Panc1 (cell line): Measurements from ENCODE around the gene LRP5. TPM values are rescaled to one million over a fixed set of nuclear protein-coding genes. Genes with fewer than 3 reads are reported as not detected.

ENCODE experiments used
- ATAC-seq: fragments of 200-7000 bp; cut with Tn5 transposase; 2 replicates; pipeline ENCODE4 v1.9.1; 2020; ENCODE audit warnings: mild to moderate bottlenecking, moderate library complexity
- BruUV-seq: library from RNA; stranded (reverse); fragments of 400-500 nt; replicated peaks from 2 replicates; lab custom pipeline; 2021; lab: Mats Ljungman, UMichigan
- CTCF ChIA-PET: fragments of 300-600 bp; sonication (Branson Sonifier 250); formaldehyde crosslinking; loops from one replicate; lab custom pipeline; 2022; ENCODE audit warnings: antibody characterized with exemption; lab: Charles Lee
- POLR2A ChIA-PET: fragments of 300-600 bp; sonication (Branson Sonifier 250); formaldehyde crosslinking; loops from one replicate; lab custom pipeline; 2022; ENCODE audit warnings: antibody characterized with exemption; lab: Charles Lee
- DNase-seq: peaks from one replicate; pipeline ENCODE4 v3.0.0-alpha.2; 2010; ENCODE audit warnings: low read depth, low spot score
- H3K27ac ChIP-seq: 2 replicates; pipeline ENCODE4 v1.5.1; 2011; ENCODE audit warnings: mild to moderate bottlenecking, low read length, inconsistent platforms
- H3K27me3 ChIP-seq: fragments of 200-500 bp; sonication (Bioruptor generic); 2 replicates; pipeline ENCODE4 v1.6.0; 2014; ENCODE audit warnings: low read length, inconsistent platforms; ENCODE audit not compliant: control insufficient read depth, insufficient read depth
- H3K36me3 ChIP-seq: fragments of 200-500 bp; sonication (Bioruptor generic); 2 replicates; pipeline ENCODE4 v1.5.1; 2014; ENCODE audit warnings: inconsistent platforms, mild to moderate bottlenecking, low read length, moderate library complexity; ENCODE audit not compliant: control insufficient read depth, insufficient read depth
- H3K4me1 ChIP-seq: 2 replicates; pipeline ENCODE4 v1.5.1; 2011; ENCODE audit warnings: inconsistent platforms, mild to moderate bottlenecking, low read length, moderate library complexity; ENCODE audit not compliant: control insufficient read depth, insufficient read depth
- H3K4me3 ChIP-seq, 2 experiments: 2 replicates each; pipeline ENCODE4 v1.5.1; 2011 to 2012; ENCODE audit warnings: low read depth in 2 of 2, low read length in 2 of 2, mild to moderate bottlenecking in 2 of 2, inconsistent platforms in 1 of 2, moderate library complexity in 1 of 2
- H3K9me3 ChIP-seq: fragments of 200-500 bp; sonication (Bioruptor generic); 2 replicates; pipeline ENCODE4 v1.5.1; 2014; ENCODE audit warnings: low read depth, mild to moderate bottlenecking, inconsistent platforms, low read length, moderate library complexity; ENCODE audit not compliant: control insufficient read depth, insufficient read depth
- POLR2AphosphoS5 ChIP-seq: IDR thresholded peaks from 2 replicates; pipeline ENCODE4 v1.6.1; 2012; ENCODE audit warnings: mild to moderate bottlenecking, low read depth, low read length, moderate library complexity
- SIN3A ChIP-seq: IDR thresholded peaks from 2 replicates; pipeline ENCODE4 v1.6.1; 2012; ENCODE audit warnings: low read depth, mild to moderate bottlenecking, low read length, moderate library complexity, borderline replicate concordance; ENCODE audit not compliant: insufficient read depth
- TCF7L2 ChIP-seq: IDR thresholded peaks from 2 replicates; pipeline ENCODE4 v1.6.1; 2011; ENCODE audit warnings: mild to moderate bottlenecking, low read depth, low read length, inconsistent platforms
- in situ Hi-C: cut with HindIII; loops from 2 replicates; pipeline ENCODE4 v1.10.0; 2016; ENCODE audit warnings: low sequenced_read_pairs, low pct_unique_long_range_greater_than_20kb
- intact Hi-C: fragments of 100-400 bp; cut with micrococcal nuclease; formaldehyde crosslinking; loops from one replicate; pipeline ENCODE4 v1.10.0; 2022; ENCODE audit not compliant: unreplicated experiment
- total RNA-seq: library from RNA; stranded (reverse); gene quantifications from one replicate; pipeline ENCODE4 v1.2.1, GENCODE V29; 2021; ENCODE audit not compliant: unreplicated experiment
- TF ChIP-seq, protein P1 (sequence below): fragments of 450-650 bp; IDR thresholded peaks from 2 replicates; pipeline ENCODE4 v1.5.1; 2017; ENCODE audit warnings: mild to moderate bottlenecking
- TF ChIP-seq, protein P2 (sequence below), 2 experiments: IDR thresholded peaks; 2 replicates each; pipeline ENCODE4 v1.6.1; 2011 to 2012; ENCODE audit warnings: low read depth in 2 of 2, control low read depth in 1 of 2, low read length in 1 of 2, mild to moderate bottlenecking in 1 of 2, moderate library complexity in 1 of 2; ENCODE audit not compliant: insufficient read depth in 1 of 2

LRP5 gene
- total RNA-seq, 1 experiment from 2014 or later, result 171 TPM

DNA sequence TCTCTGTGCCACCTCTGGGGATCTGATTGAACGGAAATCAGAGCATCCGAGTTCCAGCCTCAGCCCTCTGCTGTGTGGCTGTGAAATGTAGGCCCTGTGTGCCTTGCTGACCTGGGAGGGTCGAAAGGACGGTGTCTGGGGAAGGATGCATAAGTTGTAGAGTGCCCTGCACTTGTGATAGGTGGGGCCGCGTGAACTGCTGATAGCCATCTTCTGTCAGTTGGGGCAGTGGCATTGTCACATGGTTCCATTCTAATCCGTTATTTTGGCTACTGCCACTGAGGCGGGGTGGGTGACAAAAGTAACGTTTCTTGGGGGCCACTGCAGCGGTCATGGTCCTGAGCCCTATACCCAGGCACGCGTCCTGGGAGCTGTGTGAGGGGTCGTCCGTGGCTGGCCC is 63.4 kb downstream of the LRP5 start:
- DNase-seq (no peak), ATAC-seq (no peak)
- intact Hi-C loops, result no loop called here
- POLR2A ChIA-PET, result no interaction called here
- in situ Hi-C loops, result no loop called here
- no peaks in the 10 kb centered on the region for H3K9me3 ChIP-seq
- no TSS peak for BruUV-seq
- CTCF ChIA-PET, result interaction anchor here (0.7 kb wide), 1 partner anchor 125 kb away, joined by 7 read pairs; no protein-coding TSS in a partner anchor
- H3K4me1 ChIP-seq, result peaks cover 86% of the 10 kb centered on the region
- no peaks in the 10 kb centered on the region for H3K36me3 ChIP-seq
- peak overlapping the region; percentile 48 for H3K27ac ChIP-seq
- TF ChIP-seq POLR2AphosphoS5 (no peak), SIN3A (no peak), TCF7L2 (no peak)
- TF ChIP-seq, protein P1, sequence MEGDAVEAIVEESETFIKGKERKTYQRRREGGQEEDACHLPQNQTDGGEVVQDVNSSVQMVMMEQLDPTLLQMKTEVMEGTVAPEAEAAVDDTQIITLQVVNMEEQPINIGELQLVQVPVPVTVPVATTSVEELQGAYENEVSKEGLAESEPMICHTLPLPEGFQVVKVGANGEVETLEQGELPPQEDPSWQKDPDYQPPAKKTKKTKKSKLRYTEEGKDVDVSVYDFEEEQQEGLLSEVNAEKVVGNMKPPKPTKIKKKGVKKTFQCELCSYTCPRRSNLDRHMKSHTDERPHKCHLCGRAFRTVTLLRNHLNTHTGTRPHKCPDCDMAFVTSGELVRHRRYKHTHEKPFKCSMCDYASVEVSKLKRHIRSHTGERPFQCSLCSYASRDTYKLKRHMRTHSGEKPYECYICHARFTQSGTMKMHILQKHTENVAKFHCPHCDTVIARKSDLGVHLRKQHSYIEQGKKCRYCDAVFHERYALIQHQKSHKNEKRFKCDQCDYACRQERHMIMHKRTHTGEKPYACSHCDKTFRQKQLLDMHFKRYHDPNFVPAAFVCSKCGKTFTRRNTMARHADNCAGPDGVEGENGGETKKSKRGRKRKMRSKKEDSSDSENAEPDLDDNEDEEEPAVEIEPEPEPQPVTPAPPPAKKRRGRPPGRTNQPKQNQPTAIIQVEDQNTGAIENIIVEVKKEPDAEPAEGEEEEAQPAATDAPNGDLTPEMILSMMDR, result no peak
- TF ChIP-seq, protein P2, sequence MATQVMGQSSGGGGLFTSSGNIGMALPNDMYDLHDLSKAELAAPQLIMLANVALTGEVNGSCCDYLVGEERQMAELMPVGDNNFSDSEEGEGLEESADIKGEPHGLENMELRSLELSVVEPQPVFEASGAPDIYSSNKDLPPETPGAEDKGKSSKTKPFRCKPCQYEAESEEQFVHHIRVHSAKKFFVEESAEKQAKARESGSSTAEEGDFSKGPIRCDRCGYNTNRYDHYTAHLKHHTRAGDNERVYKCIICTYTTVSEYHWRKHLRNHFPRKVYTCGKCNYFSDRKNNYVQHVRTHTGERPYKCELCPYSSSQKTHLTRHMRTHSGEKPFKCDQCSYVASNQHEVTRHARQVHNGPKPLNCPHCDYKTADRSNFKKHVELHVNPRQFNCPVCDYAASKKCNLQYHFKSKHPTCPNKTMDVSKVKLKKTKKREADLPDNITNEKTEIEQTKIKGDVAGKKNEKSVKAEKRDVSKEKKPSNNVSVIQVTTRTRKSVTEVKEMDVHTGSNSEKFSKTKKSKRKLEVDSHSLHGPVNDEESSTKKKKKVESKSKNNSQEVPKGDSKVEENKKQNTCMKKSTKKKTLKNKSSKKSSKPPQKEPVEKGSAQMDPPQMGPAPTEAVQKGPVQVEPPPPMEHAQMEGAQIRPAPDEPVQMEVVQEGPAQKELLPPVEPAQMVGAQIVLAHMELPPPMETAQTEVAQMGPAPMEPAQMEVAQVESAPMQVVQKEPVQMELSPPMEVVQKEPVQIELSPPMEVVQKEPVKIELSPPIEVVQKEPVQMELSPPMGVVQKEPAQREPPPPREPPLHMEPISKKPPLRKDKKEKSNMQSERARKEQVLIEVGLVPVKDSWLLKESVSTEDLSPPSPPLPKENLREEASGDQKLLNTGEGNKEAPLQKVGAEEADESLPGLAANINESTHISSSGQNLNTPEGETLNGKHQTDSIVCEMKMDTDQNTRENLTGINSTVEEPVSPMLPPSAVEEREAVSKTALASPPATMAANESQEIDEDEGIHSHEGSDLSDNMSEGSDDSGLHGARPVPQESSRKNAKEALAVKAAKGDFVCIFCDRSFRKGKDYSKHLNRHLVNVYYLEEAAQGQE (IDR thresholded peaks at IDR 0.05; ENCODE audit: insufficient read depth in 1 of 2, low read depth in 2 of 2, low read length in 1 of 2), result no peak
- H3K4me3 ChIP-seq, result no peak overlapping the region
- no peaks in the 10 kb centered on the region for H3K27me3 ChIP-seq

DNA sequence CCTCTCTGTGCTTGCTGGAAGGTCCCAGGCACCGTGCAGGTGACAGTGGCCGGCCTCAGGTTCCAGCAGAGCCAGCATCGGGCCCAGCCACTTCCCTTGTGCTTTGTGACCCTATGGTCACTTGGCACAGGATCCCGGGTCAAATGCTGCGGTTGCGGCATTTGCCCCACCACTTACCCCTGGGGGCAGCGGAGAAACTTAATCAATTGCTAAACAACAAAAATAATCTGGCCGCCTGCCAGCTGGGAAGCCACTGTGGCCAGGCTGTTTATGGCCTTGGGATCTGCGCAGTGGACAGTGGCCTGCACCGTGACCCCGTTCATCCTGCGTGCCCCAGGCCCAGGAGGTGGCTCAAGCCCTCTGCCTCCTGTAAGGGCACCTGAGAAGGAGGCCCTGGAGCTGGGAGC is 65.0 kb downstream of the LRP5 start:
- Histone ChIP-seq H3K4me3 (no peak overlapping the region), H3K27me3 (no peaks in the 10 kb centered on the region), H3K9me3 (no peaks in the 10 kb centered on the region), H3K4me1 (peaks cover 90% of the 10 kb centered on the region), H3K36me3 (no peaks in the 10 kb centered on the region), H3K27ac (peak overlapping the region; percentile 90)
- ATAC-seq (no peak), DNase-seq (no peak)
- CTCF ChIA-PET, result no interaction called here
- BruUV-seq, result TSS peak; percentile 49
- TF ChIP-seq, protein P2 (IDR thresholded peaks at IDR 0.05; ENCODE audit: insufficient read depth in 1 of 2, low read depth in 2 of 2, low read length in 1 of 2), result no peak
- TF ChIP-seq POLR2AphosphoS5 (peak; percentile 48; the same call in 1 of the 2 replicates), TCF7L2 (no peak), SIN3A (no peak)
- TF ChIP-seq, protein P1, result no peak
- in situ Hi-C loops, result no loop called here
- intact Hi-C loops, result no loop called here
- POLR2A ChIA-PET, result no interaction called here
